BJ (cell line): ENCODE data around the gene GPHN. TPM values are rescaled to one million over a fixed set of nuclear protein-coding genes. Genes with fewer than 3 reads are reported as not detected.

Experiments
- CTCF ChIA-PET: fragments of 350-600 bp; formaldehyde crosslinking; extraction: SDS; loops from one replicate; lab custom pipeline; 2021; ENCODE audit warnings: antibody characterized with exemption, inconsistent platforms; lab: Yijun Ruan, JAX
- POLR2A ChIA-PET: fragments of 300-600 bp; sonication (Branson Sonifier 250); formaldehyde crosslinking; extraction: SDS; loops from one replicate; lab custom pipeline; 2021; ENCODE audit warnings: antibody characterized with exemption; lab: Charles Lee
- DNase-seq: peaks from one replicate; pipeline ENCODE4 v3.0.0-alpha.2; 2011; ENCODE audit warnings: low read depth
- H3K27me3 ChIP-seq: 2 replicates; pipeline ENCODE4 v1.6.0; 2011; ENCODE audit warnings: low read length; ENCODE audit not compliant: control insufficient read depth, insufficient read depth
- H3K36me3 ChIP-seq: 2 replicates; pipeline ENCODE4 v1.5.1; 2011; ENCODE audit warnings: low read length; ENCODE audit not compliant: control insufficient read depth, insufficient read depth
- H3K4me3 ChIP-seq: 2 replicates; pipeline ENCODE4 v1.5.1; 2011; ENCODE audit warnings: low read depth, mild to moderate bottlenecking, control low read depth, low read length
- polyA plus RNA-seq: library from polyadenylated mRNA; depleted of rRNA; stranded (reverse); fragments of >200 nt; gene quantifications from 2 replicates; pipeline ENCODE4 v1.2.3, GENCODE V29; 2011
- TF ChIP-seq, protein P1 (sequence below): IDR thresholded peaks from 2 replicates; pipeline ENCODE4 v1.5.1; 2011; ENCODE audit warnings: low read depth, mild to moderate bottlenecking, control low read depth, inconsistent platforms, low read length, moderate library complexity; ENCODE audit not compliant: insufficient read depth

Gene GPHN
- polyA plus RNA-seq, 1 experiment, result 7.7 TPM

DNA sequence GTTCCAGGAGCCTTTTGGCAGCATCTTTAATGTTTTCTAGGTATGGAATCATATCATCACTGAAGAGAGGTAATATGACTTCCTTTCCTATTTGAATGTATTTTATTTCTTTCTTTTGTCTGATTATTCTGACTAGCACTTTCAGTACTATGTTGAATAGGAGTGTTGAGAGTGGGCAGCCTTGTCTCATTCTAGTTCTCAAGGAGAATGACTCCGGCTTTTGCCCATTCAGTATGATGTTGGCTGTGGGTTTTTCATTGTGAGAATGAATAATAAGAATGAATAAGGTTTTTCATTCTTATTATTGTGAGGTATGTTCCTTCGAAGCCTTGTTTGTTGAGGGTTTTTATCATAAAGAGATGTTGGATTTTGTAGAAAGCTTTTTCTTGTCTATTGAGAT, 98.9 kb downstream of the GPHN start:
- CTCF ChIA-PET, result no interaction called here
- Histone ChIP-seq H3K27me3 (no peaks in the 10 kb centered on the region), H3K36me3 (no peaks in the 10 kb centered on the region), H3K4me3 (no peak overlapping the region)
- no peak for DNase-seq
- POLR2A ChIA-PET, result no interaction called here
- TF ChIP-seq, protein P1, sequence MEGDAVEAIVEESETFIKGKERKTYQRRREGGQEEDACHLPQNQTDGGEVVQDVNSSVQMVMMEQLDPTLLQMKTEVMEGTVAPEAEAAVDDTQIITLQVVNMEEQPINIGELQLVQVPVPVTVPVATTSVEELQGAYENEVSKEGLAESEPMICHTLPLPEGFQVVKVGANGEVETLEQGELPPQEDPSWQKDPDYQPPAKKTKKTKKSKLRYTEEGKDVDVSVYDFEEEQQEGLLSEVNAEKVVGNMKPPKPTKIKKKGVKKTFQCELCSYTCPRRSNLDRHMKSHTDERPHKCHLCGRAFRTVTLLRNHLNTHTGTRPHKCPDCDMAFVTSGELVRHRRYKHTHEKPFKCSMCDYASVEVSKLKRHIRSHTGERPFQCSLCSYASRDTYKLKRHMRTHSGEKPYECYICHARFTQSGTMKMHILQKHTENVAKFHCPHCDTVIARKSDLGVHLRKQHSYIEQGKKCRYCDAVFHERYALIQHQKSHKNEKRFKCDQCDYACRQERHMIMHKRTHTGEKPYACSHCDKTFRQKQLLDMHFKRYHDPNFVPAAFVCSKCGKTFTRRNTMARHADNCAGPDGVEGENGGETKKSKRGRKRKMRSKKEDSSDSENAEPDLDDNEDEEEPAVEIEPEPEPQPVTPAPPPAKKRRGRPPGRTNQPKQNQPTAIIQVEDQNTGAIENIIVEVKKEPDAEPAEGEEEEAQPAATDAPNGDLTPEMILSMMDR, result no peak

DNA sequence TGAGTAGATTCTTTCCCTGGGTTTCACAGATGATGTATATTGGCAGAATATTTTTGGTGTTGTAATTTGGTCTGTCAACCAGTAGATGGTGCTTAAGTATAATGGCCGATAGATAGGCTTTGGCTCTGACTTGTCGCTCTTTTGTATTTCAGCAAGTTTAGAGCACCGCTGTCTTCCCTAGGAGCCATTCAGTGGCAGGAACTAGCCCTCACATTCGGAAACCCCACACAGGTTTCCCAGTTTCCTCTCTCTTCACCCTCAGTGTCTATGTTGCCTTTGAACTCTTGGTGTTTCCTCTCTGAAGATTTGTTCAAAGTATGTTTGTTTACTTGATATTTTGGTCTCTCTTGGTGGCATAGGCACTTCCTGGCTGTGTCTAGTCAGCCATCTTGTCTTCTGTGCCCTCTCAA, 102.2 kb downstream of the GPHN start:
- ChIA-PET POLR2A (no interaction called here), CTCF (interaction anchor here (1.3 kb wide), 1 partner anchor 14 kb away, joined by 4 read pairs; no protein-coding TSS in a partner anchor)
- TF ChIP-seq, protein P1, result peak; percentile 23; the same call in 1 of the 2 replicates
- no peak for DNase-seq
- Histone ChIP-seq H3K27me3 (no peaks in the 10 kb centered on the region), H3K4me3 (no peak overlapping the region), H3K36me3 (no peaks in the 10 kb centered on the region)

DNA sequence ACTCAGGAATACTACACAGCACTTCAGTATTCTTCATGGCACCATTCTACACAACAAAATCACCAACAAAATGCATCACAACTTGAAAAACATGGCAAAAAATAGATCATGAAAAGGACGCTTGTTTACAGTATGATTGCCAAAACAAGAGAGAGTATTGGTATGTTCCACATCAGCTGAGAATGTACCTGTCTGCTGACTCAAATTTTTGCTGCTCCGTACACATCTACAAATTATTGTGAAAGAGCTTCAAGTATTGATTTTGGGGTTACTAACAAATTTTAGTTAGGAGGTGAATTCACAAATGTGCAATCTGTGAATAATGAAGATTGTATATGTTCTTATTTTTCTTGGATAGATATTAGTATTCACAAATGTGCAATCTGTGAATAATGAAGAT, 105.4 kb downstream of the GPHN start:
- DNase-seq, result no peak
- ChIA-PET CTCF (interaction anchor here (2.9 kb wide), 1 partner anchor 11 kb away, joined by 16 read pairs; no protein-coding TSS in a partner anchor), POLR2A (no interaction called here)
- H3K36me3 ChIP-seq, result no peaks in the 10 kb centered on the region
- TF ChIP-seq, protein P1, result no peak
- H3K4me3 ChIP-seq, result no peak overlapping the region
- H3K27me3 ChIP-seq, result no peaks in the 10 kb centered on the region

DNA sequence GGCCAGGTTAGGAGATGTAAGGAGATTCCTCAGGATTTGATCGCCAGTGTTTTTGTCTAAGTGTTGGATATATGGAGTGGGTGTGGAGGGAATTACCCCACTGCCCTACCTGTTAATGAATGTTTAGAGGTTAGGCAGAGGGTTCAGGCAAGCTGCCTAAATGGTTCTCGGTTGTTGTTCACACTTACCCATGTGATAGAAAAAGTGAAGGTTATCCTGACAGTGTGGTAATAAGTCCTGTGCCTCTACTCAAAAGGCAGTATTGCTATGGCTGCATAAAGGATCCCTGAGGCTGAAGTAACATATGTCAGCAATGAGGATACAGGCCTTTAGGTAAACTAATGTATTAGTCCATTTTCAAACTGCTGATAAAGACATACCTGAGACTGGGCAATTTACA, 112.0 kb downstream of the GPHN start:
- ChIA-PET POLR2A (no interaction called here), CTCF (no interaction called here)
- Histone ChIP-seq H3K36me3 (no peaks in the 10 kb centered on the region), H3K4me3 (no peak overlapping the region), H3K27me3 (no peaks in the 10 kb centered on the region)
- TF ChIP-seq, protein P1, result no peak
- no peak for DNase-seq

DNA sequence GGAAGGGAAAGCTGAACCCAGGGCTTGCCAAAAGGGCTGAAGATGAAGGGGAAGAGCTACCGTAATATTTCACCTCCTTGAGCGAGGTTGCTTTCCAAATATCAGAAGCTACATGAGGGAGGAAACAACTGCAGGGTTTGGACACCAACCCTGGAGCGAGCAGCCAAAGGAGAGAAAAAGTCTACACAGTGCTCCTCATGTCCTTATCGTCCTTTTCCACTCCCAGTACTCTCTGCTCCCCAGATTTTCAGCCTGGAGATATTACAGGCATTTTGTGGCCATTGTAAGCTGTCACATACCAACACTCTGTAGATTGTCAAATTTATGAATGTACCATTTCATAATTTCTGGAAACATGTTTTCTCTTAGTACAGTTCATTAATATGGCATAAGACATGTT, 115.9 kb downstream of the GPHN start:
- TF ChIP-seq, protein P1, result no peak
- Histone ChIP-seq H3K4me3 (no peak overlapping the region), H3K36me3 (no peaks in the 10 kb centered on the region), H3K27me3 (no peaks in the 10 kb centered on the region)
- ChIA-PET CTCF (interaction anchor here (0.6 to 2.6 kb wide), 24 partner anchors 10 to 539 kb away, joined by 3 to 16 read pairs (median 4); no protein-coding TSS in a partner anchor), POLR2A (no interaction called here)
- DNase-seq, result no peak
